T-helper 2 cell treated with Interferon-gamma antibody and Interleukin-4, amounts not matched to agents 5 μg/mL and 100 μg/mL, for 36 hours (primary cell): ENCODE results near the gene VOPP1.

Source experiments
- DNase-seq: peaks from one replicate; pipeline ENCODE4 v3.0.0; 2021; ENCODE audit warnings: low spot score
- H3K27ac Mint-ChIP-seq: one replicate; pipeline ENCODE4 v1.8.0; 2021; ENCODE audit warnings: mild to moderate bottlenecking, mixed read lengths
- H3K27me3 Mint-ChIP-seq: one replicate; pipeline ENCODE4 v1.8.0; 2021; ENCODE audit warnings: low read depth, mixed read lengths
- H3K36me3 Mint-ChIP-seq: one replicate; pipeline ENCODE4 v1.8.0; 2021; ENCODE audit warnings: low read depth, mixed read lengths
- H3K4me1 Mint-ChIP-seq: one replicate; pipeline ENCODE4 v1.8.0; 2021; ENCODE audit warnings: low read depth, mixed read lengths
- H3K4me3 Mint-ChIP-seq: one replicate; pipeline ENCODE4 v1.8.0; 2022; ENCODE audit warnings: mild to moderate bottlenecking, moderate library complexity, mixed read lengths
- H3K9me3 Mint-ChIP-seq: one replicate; pipeline ENCODE4 v1.8.0; 2021; ENCODE audit warnings: mixed read lengths

The VOPP1 gene

GRCh38 chr7:55556031-55556430, 16.3 kb downstream of the VOPP1 start:
- Mint-ChIP-seq H3K27me3 (no peaks in the 10 kb centered on the region), H3K9me3 (no peaks in the 10 kb centered on the region), H3K4me3 (no peak overlapping the region), H3K36me3 (peaks cover 31% of the 10 kb centered on the region), H3K27ac (peak overlapping the region; percentile 23), H3K4me1 (peaks cover 55% of the 10 kb centered on the region)
- no peak for DNase-seq

- no peak overlapping the region for H3K27ac Mint-ChIP-seq
- peaks cover 29% of the 10 kb centered on the region for H3K36me3 Mint-ChIP-seq
- H3K4me3 Mint-ChIP-seq, result no peak overlapping the region
- no peaks in the 10 kb centered on the region for H3K27me3 Mint-ChIP-seq
- no peaks in the 10 kb centered on the region for H3K9me3 Mint-ChIP-seq
- no peak for DNase-seq
- H3K4me1 Mint-ChIP-seq, result peaks cover 53% of the 10 kb centered on the region
Measured at GRCh38 chr7:55555160-55555559, 17.1 kb downstream of the VOPP1 start.

GRCh38 chr7:55554038-55554437, 18.3 kb downstream of the VOPP1 start:
- peaks cover 29% of the 10 kb centered on the region for H3K36me3 Mint-ChIP-seq
- no peaks in the 10 kb centered on the region for H3K27me3 Mint-ChIP-seq
- no peak overlapping the region for H3K4me3 Mint-ChIP-seq
- no peak for DNase-seq
- peak overlapping the region; percentile 24 for H3K27ac Mint-ChIP-seq
- H3K4me1 Mint-ChIP-seq, result peaks cover 48% of the 10 kb centered on the region
- H3K9me3 Mint-ChIP-seq, result no peaks in the 10 kb centered on the region

GRCh38 chr7:55553024-55553345, 19.3 kb downstream of the VOPP1 start:
- no peak overlapping the region for H3K4me3 Mint-ChIP-seq
- H3K9me3 Mint-ChIP-seq, result no peaks in the 10 kb centered on the region
- no peak overlapping the region for H3K27ac Mint-ChIP-seq
- no peaks in the 10 kb centered on the region for H3K27me3 Mint-ChIP-seq
- H3K36me3 Mint-ChIP-seq, result peaks cover 29% of the 10 kb centered on the region
- peaks cover 54% of the 10 kb centered on the region for H3K4me1 Mint-ChIP-seq
- DNase-seq, result no peak

DNA sequence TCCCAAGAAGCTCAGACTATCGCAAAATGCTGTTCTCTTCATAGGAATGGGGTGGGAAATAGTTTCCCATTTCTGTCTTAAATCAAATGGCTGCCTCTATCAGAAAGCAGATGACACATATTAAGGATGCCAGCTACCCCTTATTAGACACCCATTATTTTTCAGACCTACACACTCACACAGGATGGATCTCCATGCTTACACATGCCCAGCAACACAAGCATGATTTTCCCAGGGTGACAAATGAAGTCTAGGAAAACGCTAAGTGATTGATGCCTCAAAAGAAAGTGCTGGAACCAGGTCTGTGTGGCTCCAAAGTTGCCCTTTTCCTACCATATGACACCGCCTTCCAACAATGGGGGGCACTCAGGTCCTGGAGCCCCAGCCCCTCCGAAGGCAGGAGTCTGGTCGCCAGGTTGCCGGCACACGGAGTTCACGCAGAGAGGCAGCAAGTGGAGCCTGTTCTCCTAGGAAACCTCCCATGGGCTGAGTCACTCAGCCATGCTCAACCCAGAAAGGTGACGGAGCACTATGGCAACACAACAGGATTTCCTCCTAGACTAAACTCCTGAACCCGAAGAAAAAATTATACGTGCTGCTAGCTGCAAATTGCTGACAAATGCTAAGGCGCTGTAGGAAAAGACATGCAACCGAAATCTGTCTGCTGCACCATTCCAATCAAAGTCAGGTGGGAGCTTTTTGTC, 19.8 kb downstream of the VOPP1 start:
- peaks cover 54% of the 10 kb centered on the region for H3K4me1 Mint-ChIP-seq
- H3K27ac Mint-ChIP-seq, result no peak overlapping the region
- H3K9me3 Mint-ChIP-seq, result no peaks in the 10 kb centered on the region
- H3K27me3 Mint-ChIP-seq, result no peaks in the 10 kb centered on the region
- peaks cover 29% of the 10 kb centered on the region for H3K36me3 Mint-ChIP-seq
- H3K4me3 Mint-ChIP-seq, result no peak overlapping the region
- DNase-seq, result no peak

DNA sequence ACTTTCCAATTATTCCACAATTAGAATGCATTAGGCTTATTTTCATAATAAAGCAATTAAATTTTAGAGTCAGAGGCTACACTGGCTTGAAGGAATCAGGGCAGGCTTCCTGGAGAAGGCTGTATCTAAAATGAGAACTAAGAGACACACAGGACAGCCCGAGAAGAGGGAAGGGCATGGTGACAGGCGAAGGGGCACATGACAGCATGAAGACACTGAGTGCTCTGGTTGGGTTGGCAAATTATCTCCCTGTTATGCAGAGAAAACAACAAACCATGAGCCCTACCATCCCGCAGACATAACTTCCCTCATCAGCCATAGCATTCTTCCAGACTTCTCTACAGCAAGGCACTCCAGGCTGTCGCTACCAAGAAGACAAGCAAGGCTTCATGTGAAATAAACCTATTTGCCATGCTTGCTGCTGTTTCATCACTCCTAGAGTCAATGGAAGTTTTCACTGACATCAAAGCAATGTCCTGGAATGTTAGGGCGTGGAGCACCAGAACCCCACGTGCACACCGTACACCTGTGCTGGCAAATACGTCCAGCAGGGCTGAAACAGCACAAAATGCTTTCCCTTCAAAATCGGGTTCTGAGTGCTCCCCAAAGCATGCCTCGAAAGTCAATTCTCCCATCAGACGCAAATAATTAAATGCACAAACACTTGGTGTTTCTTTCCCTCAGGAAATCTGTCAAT, 21.3 kb downstream of the VOPP1 start:
- Mint-ChIP-seq H3K36me3 (peaks cover 26% of the 10 kb centered on the region), H3K27ac (no peak overlapping the region), H3K4me3 (no peak overlapping the region), H3K9me3 (no peaks in the 10 kb centered on the region), H3K4me1 (peaks cover 50% of the 10 kb centered on the region), H3K27me3 (no peaks in the 10 kb centered on the region)
- DNase-seq, result no peak

- Mint-ChIP-seq H3K27me3 (no peaks in the 10 kb centered on the region), H3K36me3 (peaks cover 21% of the 10 kb centered on the region), H3K4me3 (no peak overlapping the region), H3K27ac (no peak overlapping the region), H3K4me1 (peaks cover 49% of the 10 kb centered on the region), H3K9me3 (no peaks in the 10 kb centered on the region)
- DNase-seq, result no peak
Measured at GRCh38 chr7:55550010-55550663, 22.2 kb downstream of the VOPP1 start.

GRCh38 chr7:55549457-55549856, 22.8 kb downstream of the VOPP1 start:
- H3K9me3 Mint-ChIP-seq, result no peaks in the 10 kb centered on the region
- no peak overlapping the region for H3K27ac Mint-ChIP-seq
- H3K27me3 Mint-ChIP-seq, result no peaks in the 10 kb centered on the region
- DNase-seq, result no peak
- peaks cover 16% of the 10 kb centered on the region for H3K36me3 Mint-ChIP-seq
- H3K4me3 Mint-ChIP-seq, result no peak overlapping the region
- peaks cover 45% of the 10 kb centered on the region for H3K4me1 Mint-ChIP-seq

GRCh38 chr7:55548295-55548731, 24.0 kb downstream of the VOPP1 start:
- H3K9me3 Mint-ChIP-seq, result no peaks in the 10 kb centered on the region
- no peak overlapping the region for H3K4me3 Mint-ChIP-seq
- H3K27ac Mint-ChIP-seq, result no peak overlapping the region
- no peak for DNase-seq
- peaks cover 36% of the 10 kb centered on the region for H3K4me1 Mint-ChIP-seq
- H3K27me3 Mint-ChIP-seq, result no peaks in the 10 kb centered on the region
- H3K36me3 Mint-ChIP-seq, result peaks cover 13% of the 10 kb centered on the region

GRCh38 chr7:55546814-55547213, 25.5 kb downstream of the VOPP1 start:
- DNase-seq, result no peak
- no peaks in the 10 kb centered on the region for H3K9me3 Mint-ChIP-seq
- peaks cover 34% of the 10 kb centered on the region for H3K4me1 Mint-ChIP-seq
- H3K27me3 Mint-ChIP-seq, result no peaks in the 10 kb centered on the region
- no peak overlapping the region for H3K4me3 Mint-ChIP-seq
- peaks cover 11% of the 10 kb centered on the region for H3K36me3 Mint-ChIP-seq
- H3K27ac Mint-ChIP-seq, result no peak overlapping the region

DNA sequence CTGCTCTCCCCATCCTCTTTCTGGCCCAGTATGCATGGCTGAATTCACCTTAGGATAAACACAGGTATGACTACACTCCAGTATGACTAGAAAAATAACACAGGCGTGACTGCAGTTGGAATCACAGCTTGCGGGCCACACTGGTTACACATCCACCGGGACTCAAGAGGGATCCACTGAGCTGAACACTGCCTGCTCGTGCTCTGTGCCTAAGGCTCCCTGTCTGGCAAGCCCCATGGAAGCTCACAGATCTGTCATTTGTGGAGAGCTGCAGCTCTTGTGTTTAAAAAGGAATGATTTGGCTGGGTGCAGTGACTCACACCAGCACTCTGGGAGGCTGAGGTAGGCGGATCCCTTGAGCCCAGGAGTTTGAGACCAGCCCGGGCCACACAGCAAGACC, 26.8 kb downstream of the VOPP1 start:
- H3K4me3 Mint-ChIP-seq, result no peak overlapping the region
- peaks cover 9% of the 10 kb centered on the region for H3K36me3 Mint-ChIP-seq
- no peak overlapping the region for H3K27ac Mint-ChIP-seq
- H3K9me3 Mint-ChIP-seq, result no peaks in the 10 kb centered on the region
- H3K4me1 Mint-ChIP-seq, result peaks cover 34% of the 10 kb centered on the region
- no peak for DNase-seq
- no peaks in the 10 kb centered on the region for H3K27me3 Mint-ChIP-seq

DNA sequence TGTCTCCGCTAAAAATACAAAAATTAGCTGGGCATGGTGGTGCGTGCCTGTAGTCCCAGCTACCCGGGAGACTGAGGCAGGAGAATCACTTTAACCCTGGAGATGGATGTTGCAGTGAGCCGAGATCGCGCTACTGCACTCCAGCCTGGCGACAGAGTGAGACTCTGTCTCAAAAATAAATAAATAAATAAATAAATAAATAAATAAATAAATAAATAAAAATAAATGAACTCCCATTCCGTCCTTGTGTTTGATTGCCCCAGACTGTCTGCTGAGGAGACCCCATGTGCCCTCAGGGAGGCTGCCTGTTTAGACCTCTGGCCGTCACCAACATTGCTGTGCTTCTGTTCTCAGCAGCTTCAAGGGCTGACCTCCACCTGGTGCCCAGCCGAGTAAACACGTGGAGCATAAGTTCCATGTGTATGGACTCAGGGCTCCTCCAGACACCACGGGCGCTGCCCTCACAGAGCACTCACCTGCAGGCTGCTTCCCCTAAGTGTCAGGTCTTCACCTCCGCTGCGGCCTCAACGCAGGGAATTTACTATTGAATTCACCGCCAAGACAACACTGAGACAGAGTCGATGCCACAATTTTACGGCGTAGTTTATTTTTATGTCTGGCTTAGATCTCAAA, 32.0 kb downstream of the VOPP1 start:
- H3K27me3 Mint-ChIP-seq, result no peaks in the 10 kb centered on the region
- no peak overlapping the region for H3K4me3 Mint-ChIP-seq
- peaks cover 22% of the 10 kb centered on the region for H3K36me3 Mint-ChIP-seq
- DNase-seq, result no peak
- H3K27ac Mint-ChIP-seq, result no peak overlapping the region
- no peaks in the 10 kb centered on the region for H3K9me3 Mint-ChIP-seq
- H3K4me1 Mint-ChIP-seq, result peaks cover 37% of the 10 kb centered on the region

DNA sequence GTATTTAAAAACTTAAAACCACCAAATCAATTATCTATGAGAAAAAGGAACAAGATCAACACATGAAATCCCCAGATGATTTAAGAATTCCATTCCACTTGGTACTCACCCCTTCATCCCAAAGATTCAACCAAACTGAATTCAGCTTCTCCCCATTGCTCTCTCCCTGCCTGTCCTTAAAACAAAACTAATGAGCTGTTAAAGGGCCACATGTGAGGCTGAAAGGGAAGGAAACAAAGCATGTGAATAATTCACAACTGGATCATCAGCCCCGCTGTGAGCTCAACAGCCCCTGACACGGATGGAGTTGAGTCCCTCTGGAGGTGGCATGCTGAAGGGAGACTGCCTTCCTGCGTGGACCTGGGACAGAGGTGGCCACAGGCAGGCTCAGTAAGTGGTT, 32.9 kb downstream of the VOPP1 start:
- no peaks in the 10 kb centered on the region for H3K27me3 Mint-ChIP-seq
- H3K36me3 Mint-ChIP-seq, result peaks cover 22% of the 10 kb centered on the region
- no peak overlapping the region for H3K4me3 Mint-ChIP-seq
- no peak for DNase-seq
- peaks cover 44% of the 10 kb centered on the region for H3K4me1 Mint-ChIP-seq
- H3K27ac Mint-ChIP-seq, result no peak overlapping the region
- no peaks in the 10 kb centered on the region for H3K9me3 Mint-ChIP-seq

DNA sequence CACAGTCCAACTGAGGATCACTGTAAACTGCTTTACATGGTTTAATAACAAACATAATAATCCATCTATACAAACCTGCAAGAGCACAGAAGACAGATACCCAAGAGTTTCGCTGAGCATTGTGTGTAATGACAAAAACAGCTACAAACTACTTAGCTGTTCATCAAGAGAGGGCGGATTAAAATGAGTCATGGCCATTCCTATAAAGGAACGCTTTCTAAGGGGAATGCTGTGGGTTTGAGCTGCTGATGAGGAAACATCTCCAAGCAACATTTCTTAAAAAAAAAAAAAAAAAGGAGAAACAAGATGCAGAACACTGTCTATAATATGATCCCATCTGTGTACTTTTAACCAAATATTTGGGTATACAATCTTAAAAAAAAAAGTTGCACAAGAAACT, 33.8 kb downstream of the VOPP1 start:
- Mint-ChIP-seq H3K27me3 (no peaks in the 10 kb centered on the region), H3K27ac (no peak overlapping the region), H3K36me3 (peaks cover 18% of the 10 kb centered on the region), H3K4me3 (no peak overlapping the region), H3K4me1 (peaks cover 50% of the 10 kb centered on the region), H3K9me3 (no peaks in the 10 kb centered on the region)
- DNase-seq, result no peak
